SU-DHL-6 (cell line): ENCODE results near the gene LRP11.

Experiments used
- CTCF ChIP-seq: fragments of 200-600 bp; sonication (generic); IDR thresholded peaks from one replicate; pipeline ENCODE4 v1.5.1; 2017; ENCODE audit warnings: antibody characterized with exemption, mild to moderate bottlenecking, low read length, moderate library complexity; ENCODE audit not compliant: insufficient read depth, poor library complexity, severe bottlenecking
- EZH2phosphoT487 ChIP-seq: fragments of 200-600 bp; sonication (generic), shearing (Covaris generic); conservative IDR thresholded peaks from 2 replicates; pipeline ENCODE4 v1.6.1; 2018; ENCODE audit warnings: mild to moderate bottlenecking, antibody characterized with exemption, low read length, moderate library complexity, mixed read lengths

GRCh38 chr6:149854532-149854931 lies 9.6 kb downstream of the LRP11 start:
- TF ChIP-seq CTCF, result no peak
- no peak for TF ChIP-seq EZH2phosphoT487
